ENCODE measurements around the gene SMARCAD1. TPM values are rescaled to one million over a fixed set of nuclear protein-coding genes. Genes with fewer than 3 reads are reported as not detected.

SMARCAD1 gene
- polyA plus RNA-seq, 2 of the 4 experiments (the other 2 are of a cell fraction) = 15.9 to 35.7 TPM

DNA sequence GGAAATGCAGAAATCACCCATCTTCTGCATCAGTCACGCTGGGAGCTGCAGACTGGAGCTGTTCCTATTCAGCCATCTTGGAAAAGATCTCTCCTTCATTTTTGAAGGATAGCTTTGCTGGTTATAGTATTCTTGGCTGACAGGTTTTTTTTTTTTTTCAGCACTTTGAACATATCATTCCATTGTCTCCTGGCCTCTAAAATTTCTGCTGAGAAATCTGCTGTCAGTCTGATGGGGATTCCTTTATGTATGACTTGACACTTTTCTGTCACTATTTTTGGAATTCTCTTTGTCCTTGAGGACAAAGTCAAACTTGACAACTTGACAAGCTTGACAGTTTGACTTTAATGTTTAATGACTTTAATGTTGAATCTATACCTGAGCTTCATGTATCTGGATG is 118.2 kb downstream of the SMARCAD1 start:
- peaks cover 15% of the 10 kb centered on the region; the same call in 2 of the 3 replicates for H3K9me3 ChIP-seq
- ATAC-seq (no peak), FAIRE-seq (no peak), DNase-seq (ENCODE audit: low read depth in 1 of 2, low spot score in 1 of 2) (peak in 1 of 2 experiments; percentile 17)
- no peaks in the 10 kb centered on the region for H3K4me1 ChIP-seq
- WGBS (ENCODE audit: missing lambda C conversion rate) = 27% methylated on average over 1 of the region's 1 CpG
- H3K4me2 ChIP-seq = no peak overlapping the region
- TF ChIP-seq MAFK (IDR thresholded peaks at IDR 0.05; ENCODE audit: partially characterized antibody) = peak; percentile 71
- TF ChIP-seq RAD21 (conservative IDR thresholded peaks at IDR 0.05 in 1 of 2, IDR thresholded peaks at IDR 0.05 in 1 of 2) = no peak
- TF ChIP-seq NFE2L2 (conservative IDR thresholded peaks at IDR 0.05; ENCODE audit: low read length) = peak; percentile 59; the same call in 1 of the 2 replicates
- H3K4me3 ChIP-seq = no peak overlapping the region
- ChIA-PET POLR2A (no interaction called here), CTCF (no interaction called here)
- no peak overlapping the region for H3K27ac ChIP-seq

DNA sequence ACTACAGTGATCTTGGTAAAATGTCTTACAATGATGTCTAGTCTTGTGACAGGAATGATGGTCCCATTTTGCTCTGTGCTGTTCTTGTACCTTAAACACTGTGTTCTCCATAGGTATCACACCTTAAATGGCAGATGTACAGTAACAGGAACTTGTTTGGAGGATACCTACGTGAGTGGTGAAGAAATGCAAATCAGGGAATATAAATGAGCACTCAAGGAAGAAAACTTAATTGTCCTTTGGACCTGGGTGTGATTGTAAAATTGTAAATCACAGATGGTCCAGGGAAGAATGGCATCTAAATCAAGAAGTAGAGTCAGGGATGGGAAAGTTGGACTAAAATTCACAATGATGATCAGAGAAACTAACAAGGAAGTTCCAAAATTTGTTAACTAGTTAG is 122.3 kb downstream of the SMARCAD1 start:
- H3K27ac ChIP-seq = no peak overlapping the region
- ChIA-PET POLR2A (no interaction called here), CTCF (no interaction called here)
- no peak overlapping the region for H3K4me2 ChIP-seq
- DNase-seq (ENCODE audit: low read depth in 1 of 2, low spot score in 1 of 2) (no peak), FAIRE-seq (no peak), ATAC-seq (no peak)
- H3K9me3 ChIP-seq = peaks cover 15% of the 10 kb centered on the region; the same call in 2 of the 3 replicates
- no peak overlapping the region for H3K4me3 ChIP-seq
- peaks cover 19% of the 10 kb centered on the region; the same call in 2 of the 3 replicates for H3K4me1 ChIP-seq
- TF ChIP-seq SMC3 (IDR thresholded peaks at IDR 0.05) (no peak), POLR2A (IDR thresholded peaks at IDR 0.05; ENCODE audit: low read length) (no peak), JUNB (IDR thresholded peaks at IDR 0.05) (no peak), NR3C1 (IDR thresholded peaks at IDR 0.05) (no peak), PHF8 (IDR thresholded peaks at IDR 0.05; ENCODE audit: borderline replicate concordance, low read depth) (no peak), NPAS2 (CRISPR knock-in tag; IDR thresholded peaks at IDR 0.05; ENCODE audit: borderline replicate concordance) (no peak), HEYL (CRISPR knock-in tag; IDR thresholded peaks at IDR 0.05) (no peak), ESRRA (IDR thresholded peaks at IDR 0.05; ENCODE audit: borderline replicate concordance, low read length) (no peak), CEBPB (IDR thresholded peaks at IDR 0.05) (no peak), GATA3 (IDR thresholded peaks at IDR 0.05; ENCODE audit: borderline replicate concordance) (no peak), MAFK (IDR thresholded peaks at IDR 0.05; ENCODE audit: partially characterized antibody) (no peak), SREBF2 (IDR thresholded peaks at IDR 0.05) (no peak), HDAC2 (IDR thresholded peaks at IDR 0.05) (no peak), FOSB (CRISPR knock-in tag; IDR thresholded peaks at IDR 0.05) (no peak)
- TF ChIP-seq, protein P1, sequence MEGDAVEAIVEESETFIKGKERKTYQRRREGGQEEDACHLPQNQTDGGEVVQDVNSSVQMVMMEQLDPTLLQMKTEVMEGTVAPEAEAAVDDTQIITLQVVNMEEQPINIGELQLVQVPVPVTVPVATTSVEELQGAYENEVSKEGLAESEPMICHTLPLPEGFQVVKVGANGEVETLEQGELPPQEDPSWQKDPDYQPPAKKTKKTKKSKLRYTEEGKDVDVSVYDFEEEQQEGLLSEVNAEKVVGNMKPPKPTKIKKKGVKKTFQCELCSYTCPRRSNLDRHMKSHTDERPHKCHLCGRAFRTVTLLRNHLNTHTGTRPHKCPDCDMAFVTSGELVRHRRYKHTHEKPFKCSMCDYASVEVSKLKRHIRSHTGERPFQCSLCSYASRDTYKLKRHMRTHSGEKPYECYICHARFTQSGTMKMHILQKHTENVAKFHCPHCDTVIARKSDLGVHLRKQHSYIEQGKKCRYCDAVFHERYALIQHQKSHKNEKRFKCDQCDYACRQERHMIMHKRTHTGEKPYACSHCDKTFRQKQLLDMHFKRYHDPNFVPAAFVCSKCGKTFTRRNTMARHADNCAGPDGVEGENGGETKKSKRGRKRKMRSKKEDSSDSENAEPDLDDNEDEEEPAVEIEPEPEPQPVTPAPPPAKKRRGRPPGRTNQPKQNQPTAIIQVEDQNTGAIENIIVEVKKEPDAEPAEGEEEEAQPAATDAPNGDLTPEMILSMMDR (IDR thresholded peaks at IDR 0.05) = no peak
- 41% methylated on average over 1 of the region's 1 CpG for WGBS (ENCODE audit: missing lambda C conversion rate)

DNA sequence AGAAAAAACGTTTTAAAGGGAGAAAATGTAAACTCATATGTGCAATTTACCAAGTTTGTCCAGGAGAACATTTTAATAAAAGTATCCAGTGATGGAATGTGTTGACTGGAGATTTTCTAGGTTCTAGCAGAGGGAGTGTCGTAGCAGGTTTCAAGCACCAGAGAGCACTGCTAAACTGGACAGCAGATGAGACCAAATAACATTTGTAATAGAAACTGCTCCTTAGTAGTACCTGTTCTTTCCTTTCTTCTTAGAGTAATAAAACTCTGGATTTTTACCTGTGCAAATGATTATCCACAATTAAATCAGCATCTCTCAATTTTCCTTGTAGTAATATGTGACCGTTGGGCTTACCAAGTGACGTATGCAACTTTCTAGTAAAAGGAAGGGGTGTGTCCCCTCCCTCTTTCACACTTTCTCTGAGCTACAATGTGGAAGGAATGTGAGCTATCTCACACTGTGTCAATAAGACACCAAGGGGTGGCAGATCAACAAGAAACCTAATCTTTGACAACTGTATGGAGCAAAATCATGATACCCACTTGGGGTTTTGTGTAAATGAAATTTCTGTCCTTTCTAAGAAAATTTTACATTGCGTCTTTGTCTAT is 125.4 kb downstream of the SMARCAD1 start:
- no peak for FAIRE-seq
- POLR2A ChIA-PET = no interaction called here
- peak in 1 of 2 experiments; percentile 36 for DNase-seq (ENCODE audit: low read depth in 1 of 2, low spot score in 1 of 2)

More for the DNA sequence above, 125.4 kb downstream of the SMARCAD1 start:
- peak overlapping the region; percentile 5; the same call in 1 of the 3 replicates for H3K4me2 ChIP-seq
- H3K27ac ChIP-seq = no peak overlapping the region
- no peak overlapping the region for H3K4me3 ChIP-seq
- no peaks in the 10 kb centered on the region for H3K9me3 ChIP-seq
- peaks cover 22% of the 10 kb centered on the region; the same call in 2 of the 3 replicates for H3K4me1 ChIP-seq
- peak in 1 of 2 experiments; percentile 82; a peak in 3 of 6 replicates for ATAC-seq
- 41% methylated on average over 5 of the region's 5 CpGs for WGBS (ENCODE audit: missing lambda C conversion rate)
- TF ChIP-seq, protein P1 (IDR thresholded peaks at IDR 0.05) = peak; percentile 28; the same call in 1 of the 3 replicates
- TF ChIP-seq RAD21 (conservative IDR thresholded peaks at IDR 0.05 in 1 of 2, IDR thresholded peaks at IDR 0.05 in 1 of 2) (peak; percentile 38 to 51; a peak in 4 of 5 replicates), NPAS2 (CRISPR knock-in tag; IDR thresholded peaks at IDR 0.05; ENCODE audit: borderline replicate concordance) (no peak)
- CTCF ChIA-PET = interaction anchor here (0.8 kb wide), 2 partner anchors 28 to 57 kb away, joined by 3 read pairs; no protein-coding TSS in a partner anchor

All from A549 (cell line).